H1 (cell line): Measurements from ENCODE around the gene PRKN. TPM values are rescaled to one million over a fixed set of nuclear protein-coding genes. Genes with fewer than 3 reads are reported as not detected.

Experiments
- CTCF ChIA-PET: fragments of 300-600 bp; sonication (Branson Sonifier 250); formaldehyde crosslinking; loops from one replicate; lab custom pipeline; 2021; ENCODE audit not compliant: partially characterized antibody; lab: Charles Lee
- POLR2A ChIA-PET: fragments of 300-600 bp; sonication (Branson Sonifier 250); formaldehyde crosslinking; loops from one replicate; lab custom pipeline; 2021; ENCODE audit warnings: inconsistent platforms; ENCODE audit not compliant: partially characterized antibody; lab: Charles Lee
- DNase-seq, 2 experiments: peaks; one replicate each; pipeline versions ENCODE4 v3.0.0 to v3.0.0-alpha.2; 2010 to 2022; ENCODE audit warnings: low spot score in 2 of 2, low read depth in 1 of 2, mixed read lengths in 1 of 2
- FAIRE-seq: peaks from 2 replicates; lab custom pipeline; 2011; peaks lifted over from hg19 to GRCh38; lab: Jason Lieb, UNC
- H2AFZ ChIP-seq: 2 replicates; pipeline ENCODE4 v1.8.1; 2012; ENCODE audit warnings: low read length, inconsistent platforms
- H2AK5ac ChIP-seq: 2 replicates; pipeline ENCODE4 v1.6.1; 2013; ENCODE audit warnings: low read depth, low read length
- H2BK120ac ChIP-seq: replicated peaks from 2 replicates; pipeline ENCODE3; 2013; ENCODE audit warnings: low read depth, low read length, inconsistent platforms
- H2BK12ac ChIP-seq: 2 replicates; pipeline ENCODE4 v1.6.1; 2013; ENCODE audit warnings: low read depth, low read length
- H2BK15ac ChIP-seq: 2 replicates; pipeline ENCODE4 v1.6.1; 2013; ENCODE audit warnings: low read length
- H2BK20ac ChIP-seq: 2 replicates; pipeline ENCODE4 v1.6.1; 2013; ENCODE audit warnings: low read length
- H2BK5ac ChIP-seq: 2 replicates; pipeline ENCODE4 v1.6.1; 2013; ENCODE audit warnings: low read depth, low read length
- H3K14ac ChIP-seq: 2 replicates; pipeline ENCODE4 v1.6.1; 2013; ENCODE audit warnings: inconsistent platforms; ENCODE audit not compliant: insufficient read length
- H3K18ac ChIP-seq: 2 replicates; pipeline ENCODE4 v1.6.1; 2013; ENCODE audit warnings: low read length; ENCODE audit errors: extremely low read depth
- H3K23ac ChIP-seq: 2 replicates; pipeline ENCODE4 v1.6.1; 2013; ENCODE audit warnings: inconsistent platforms; ENCODE audit not compliant: insufficient read length
- H3K23me2 ChIP-seq: 2 replicates; pipeline ENCODE4 v1.6.1; 2013; ENCODE audit warnings: low read depth, low read length
- H3K27ac ChIP-seq: 2 replicates; pipeline ENCODE4 v1.6.1; 2011; ENCODE audit warnings: low read depth, low read length, inconsistent platforms
- H3K27me3 ChIP-seq, 4 experiments: replicated peaks in 1 of 4; 1 replicate in 1 of 4; 2 replicates in 3 of 4; pipeline versions ENCODE4 v1.6.1 to v1.8.1; 2011 to 2013; ENCODE audit warnings: low read length in 3 of 4, mild to moderate bottlenecking in 3 of 4, inconsistent platforms in 2 of 4, mixed read lengths in 2 of 4, moderate library complexity in 1 of 4; ENCODE audit not compliant: control insufficient read depth in 3 of 4, insufficient read depth in 3 of 4; ENCODE audit errors: extremely low read depth in 1 of 4
- H3K36me3 ChIP-seq, 4 experiments: 2 replicates each; pipeline versions ENCODE4 v1.6.1 to v1.8.1; 2011 to 2013; ENCODE audit warnings: mild to moderate bottlenecking in 4 of 4, low read length in 3 of 4, moderate library complexity in 2 of 4, control low read depth in 1 of 4, inconsistent platforms in 1 of 4; ENCODE audit not compliant: insufficient read depth in 4 of 4, control insufficient read depth in 2 of 4
- H3K4ac ChIP-seq: replicated peaks from 2 replicates; pipeline ENCODE3; 2013; ENCODE audit warnings: low read length, low read depth, mixed read lengths, inconsistent platforms; ENCODE audit not compliant: insufficient read length
- H3K4me1 ChIP-seq, 4 experiments: replicated peaks in 1 of 4; 1 replicate in 1 of 4; 2 replicates in 3 of 4; pipeline versions ENCODE4 v1.6.1 to v1.8.1; 2011 to 2013; ENCODE audit warnings: low read length in 3 of 4, inconsistent platforms in 2 of 4, mixed read lengths in 1 of 4; ENCODE audit not compliant: insufficient read depth in 4 of 4, control insufficient read depth in 3 of 4
- H3K4me2 ChIP-seq, 2 experiments: 2 replicates each; pipeline versions ENCODE4 v1.6.1 to v1.8.1; 2011 to 2013; ENCODE audit warnings: low read depth in 2 of 2, low read length in 2 of 2, control low read depth in 1 of 2, inconsistent platforms in 1 of 2, mild to moderate bottlenecking in 1 of 2; ENCODE audit not compliant: insufficient read depth in 1 of 2
- H3K4me3 ChIP-seq, 4 experiments: fragments of 200-600, 300-600 bp in 1 of 4; sonication (generic), shearing (Covaris generic), sonication (Bioruptor Twin) in 1 of 4; 2 replicates each; pipeline versions ENCODE4 v1.5.1 to v1.8.1; 2011 to 2016; ENCODE audit warnings: low read length in 4 of 4, low read depth in 3 of 4, control low read depth in 2 of 4, inconsistent platforms in 2 of 4, mild to moderate bottlenecking in 2 of 4, mixed read lengths in 1 of 4, moderate library complexity in 1 of 4; ENCODE audit not compliant: insufficient read depth in 2 of 4; ENCODE audit errors: extremely low read depth in 1 of 4
- H3K56ac ChIP-seq: replicated peaks from 2 replicates; pipeline ENCODE3; 2013; ENCODE audit warnings: low read depth, mild to moderate bottlenecking, mixed read lengths, low read length, inconsistent platforms; ENCODE audit not compliant: insufficient read length
- H3K79me1 ChIP-seq: 2 replicates; pipeline ENCODE4 v1.6.1; 2013; ENCODE audit warnings: low read depth, low read length, control low read depth
- H3K79me2 ChIP-seq, 2 experiments: 2 replicates each; pipeline versions ENCODE4 v1.6.1 to v1.8.1; 2012 to 2013; ENCODE audit warnings: low read length in 2 of 2, mild to moderate bottlenecking in 2 of 2, inconsistent platforms in 1 of 2; ENCODE audit not compliant: insufficient read depth in 2 of 2, control insufficient read depth in 1 of 2
- H3K9ac ChIP-seq, 4 experiments: replicated peaks in 1 of 4; 1 replicate in 1 of 4; 2 replicates in 3 of 4; pipeline versions ENCODE4 v1.6.1 to v1.8.1; 2011 to 2013; ENCODE audit warnings: low read depth in 3 of 4, low read length in 3 of 4, control low read depth in 2 of 4, mild to moderate bottlenecking in 2 of 4, moderate library complexity in 2 of 4, inconsistent platforms in 1 of 4; ENCODE audit errors: extremely low read depth in 1 of 4
- H3K9me3 ChIP-seq, 2 experiments: 2 replicates each; pipeline versions ENCODE4 v1.6.1 to v1.8.1; 2012 to 2013; ENCODE audit warnings: mild to moderate bottlenecking in 2 of 2, moderate library complexity in 2 of 2, control low read depth in 1 of 2, inconsistent platforms in 1 of 2, low read depth in 1 of 2, low read length in 1 of 2, mixed read lengths in 1 of 2; ENCODE audit not compliant: insufficient read depth in 2 of 2
- H4K20me1 ChIP-seq, 2 experiments: replicated peaks in 1 of 2; 2 replicates each; pipeline versions ENCODE3 to v1.8.1; 2011 to 2013; ENCODE audit warnings: inconsistent platforms in 2 of 2, low read length in 2 of 2, mild to moderate bottlenecking in 1 of 2; ENCODE audit not compliant: insufficient read depth in 2 of 2, control insufficient read depth in 1 of 2
- H4K5ac ChIP-seq: 2 replicates; pipeline ENCODE4 v1.6.1; 2013; ENCODE audit warnings: low read length, low read depth, mixed read lengths, inconsistent platforms; ENCODE audit not compliant: insufficient read length
- H4K8ac ChIP-seq: 2 replicates; pipeline ENCODE4 v1.8.0; 2013; ENCODE audit warnings: mild to moderate bottlenecking, moderate library complexity, low read length, inconsistent platforms; ENCODE audit not compliant: insufficient read depth; ENCODE audit errors: extremely low read depth
- H4K91ac ChIP-seq: replicated peaks from 2 replicates; pipeline ENCODE3; 2013; ENCODE audit warnings: low read length, mixed read lengths, inconsistent platforms; ENCODE audit not compliant: insufficient read length
- CEBPB ChIP-seq: IDR thresholded peaks from 2 replicates; pipeline ENCODE4 v1.6.1; 2012; ENCODE audit warnings: low read depth, low read length
- GABPA ChIP-seq: IDR thresholded peaks from 2 replicates; pipeline ENCODE4 v1.6.1; 2011; ENCODE audit warnings: mild to moderate bottlenecking, low read length, moderate library complexity, borderline replicate concordance; ENCODE audit not compliant: insufficient read depth
- JUND ChIP-seq: IDR thresholded peaks from 2 replicates; pipeline ENCODE4 v1.6.1; 2011; ENCODE audit warnings: mild to moderate bottlenecking, improper control_type of control experiment, low read length
- PHF8 ChIP-seq: fragments of 200-600 bp; sonication (generic); conservative IDR thresholded peaks from 2 replicates; pipeline ENCODE4 v1.7.1; 2012; ENCODE audit warnings: low read depth, mild to moderate bottlenecking, inconsistent platforms, low read length, moderate library complexity
- RAD21 ChIP-seq, 2 experiments: IDR thresholded peaks in 1 of 2; conservative IDR thresholded peaks in 1 of 2; 2 replicates each; pipeline ENCODE4 v1.6.1; 2011; ENCODE audit warnings: low read depth in 2 of 2, low read length in 2 of 2, improper control_type of control experiment in 1 of 2, inconsistent platforms in 1 of 2, mild to moderate bottlenecking in 1 of 2, moderate library complexity in 1 of 2
- RBBP5 ChIP-seq: IDR thresholded peaks from 2 replicates; pipeline ENCODE4 v1.7.1; 2012; ENCODE audit warnings: low read depth, mild to moderate bottlenecking, inconsistent platforms, low read length, moderate library complexity, borderline replicate concordance
- SIX5 ChIP-seq: IDR thresholded peaks from 2 replicates; pipeline ENCODE4 v1.6.1; 2011; ENCODE audit warnings: mild to moderate bottlenecking, low read depth, low read length
- SP2 ChIP-seq: IDR thresholded peaks from 2 replicates; pipeline ENCODE4 v1.6.1; 2012; ENCODE audit warnings: mild to moderate bottlenecking, low read length, inconsistent platforms
- SP4 ChIP-seq: IDR thresholded peaks from 2 replicates; pipeline ENCODE4 v1.6.1; 2012; ENCODE audit warnings: low read length, inconsistent platforms
- SUZ12 ChIP-seq: fragments of 200-600 bp; sonication (generic); IDR thresholded peaks from 2 replicates; pipeline ENCODE4 v1.6.1; 2012; ENCODE audit warnings: mild to moderate bottlenecking, inconsistent platforms, low read length, moderate library complexity, mixed read lengths
- TBP ChIP-seq: IDR thresholded peaks from 2 replicates; pipeline ENCODE4 v1.6.1; 2011; ENCODE audit warnings: low read depth, low read length, improper control_type of control experiment
- WGBS, 2 experiments: shearing (Covaris generic) in 1 of 2; methylation state at CpG; one replicate each; pipeline versions ENCODE4 v1.1.6 to v1.1.7; 2013 to 2015; ENCODE audit warnings: low lambda C conversion rate in 2 of 2, mixed read lengths in 2 of 2, inconsistent platforms in 1 of 2, low coverage in 1 of 2, missing lambda C conversion rate in 1 of 2; ENCODE audit not compliant: insufficient replicate concordance in 2 of 2, insufficient coverage in 1 of 2, insufficient read length in 1 of 2; ENCODE audit errors: extremely low coverage in 1 of 2, missing lambda C conversion rate in 1 of 2; 5-methylcytosine and 5-hydroxymethylcytosine counted together
- polyA plus RNA-seq, 7 experiments: library from polyadenylated mRNA; depleted of rRNA in 3 of 7; stranded (reverse) in 5 of 7; unstranded in 2 of 7; fragments of >200 nt in 5 of 7; fragments of 200-250 nt in 2 of 7; gene quantifications; 1 replicate in 5 of 7; 2 replicates in 1 of 7; 4 replicates in 1 of 7; pipeline versions ENCODE4 v1.2.1 to v1.2.3, GENCODE V29; 2011 to 2013; ENCODE audit warnings: missing spikeins in 2 of 7, mixed read lengths in 2 of 7
- total RNA-seq: library from RNA; stranded (reverse); fragmentation: NEBNext Ultra II Directional; extraction: Animal tissue kit (Norgen Biotek cat#: 25700); gene quantifications from 2 replicates; pipeline ENCODE4 v1.2.1, GENCODE V29; 2021
- TF ChIP-seq, protein P1 (sequence below): IDR thresholded peaks from 2 replicates; pipeline ENCODE4 v1.6.1; 2012; ENCODE audit warnings: inconsistent platforms
- TF ChIP-seq, protein P2 (sequence below): IDR thresholded peaks from 2 replicates; pipeline ENCODE4 v1.6.1; 2012; ENCODE audit warnings: inconsistent platforms

Gene PRKN
- total and polyA plus RNA-seq, 2 of the 8 experiments (the other 6 are each of a cell fraction or from before 2014, with no cell fraction given) = 0.13 to 0.29 TPM

DNA sequence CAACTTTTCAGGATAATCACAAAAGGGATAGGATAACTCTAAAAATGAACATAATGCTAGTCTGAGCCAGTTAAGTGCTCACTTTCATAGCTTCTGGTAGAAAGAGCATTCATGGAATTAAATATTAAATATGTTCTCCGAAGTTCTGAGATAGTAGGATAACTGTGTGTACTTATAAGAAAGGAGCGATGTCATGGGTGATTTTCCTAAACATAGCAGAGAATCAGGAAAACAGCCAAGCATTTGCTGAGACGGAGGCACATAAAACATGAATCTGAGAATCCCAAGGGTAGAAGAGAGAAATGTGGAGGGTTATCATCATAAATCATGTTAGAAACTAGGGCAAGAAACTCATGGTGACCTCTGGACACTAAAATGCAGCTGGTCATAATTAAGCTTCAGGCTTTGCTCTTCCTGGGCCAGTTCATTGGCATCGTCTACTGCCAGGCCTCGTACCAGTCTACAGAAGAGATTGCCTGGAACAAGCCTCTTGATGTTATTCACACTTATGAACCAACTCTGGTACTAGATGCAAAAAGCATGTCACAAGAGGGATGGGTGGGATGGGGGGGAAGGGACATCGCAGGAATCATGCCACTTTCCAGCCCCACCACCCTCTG, 436.6 kb downstream of the PRKN start:
- no peak overlapping the region for H2AFZ ChIP-seq
- H4K5ac ChIP-seq = no peak overlapping the region
- H4K8ac ChIP-seq = no peak overlapping the region
- H3K4me2 ChIP-seq = no peak overlapping the region
- H2BK120ac ChIP-seq = no peak overlapping the region
- 95% methylated on average over 5 of the region's 6 CpGs; no CpG with 5 or more reads in 1 of the 2 experiments for WGBS, 2 experiments
- no peak overlapping the region for H3K4me3 ChIP-seq
- no peak overlapping the region for H3K9ac ChIP-seq
- H2AK5ac ChIP-seq = no peak overlapping the region
- CTCF ChIA-PET = interaction anchor here (0.6 kb wide), 1 partner anchor 15 kb away, joined by 3 read pairs; no protein-coding TSS in a partner anchor
- H3K36me3 ChIP-seq = no peaks in the 10 kb centered on the region
- no peaks in the 10 kb centered on the region for H4K20me1 ChIP-seq
- no peak overlapping the region for H3K27ac ChIP-seq
- H3K79me1 ChIP-seq = no peaks in the 10 kb centered on the region; the same call in 1 of the 2 replicates
- no peak overlapping the region for H2BK15ac ChIP-seq
- TF ChIP-seq, protein P1, sequence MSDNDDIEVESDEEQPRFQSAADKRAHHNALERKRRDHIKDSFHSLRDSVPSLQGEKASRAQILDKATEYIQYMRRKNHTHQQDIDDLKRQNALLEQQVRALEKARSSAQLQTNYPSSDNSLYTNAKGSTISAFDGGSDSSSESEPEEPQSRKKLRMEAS = no peak
- no peak for TF ChIP-seq TBP
- TF ChIP-seq GABPA = no peak
- TF ChIP-seq PHF8 = no peak
- TF ChIP-seq SP2 = no peak
- TF ChIP-seq SUZ12 = no peak
- no peak for TF ChIP-seq CEBPB
- no peak for TF ChIP-seq JUND
- no peak for TF ChIP-seq SP4
- no peak for TF ChIP-seq RAD21 (IDR thresholded peaks at IDR 0.05 in 1 of 2, conservative IDR thresholded peaks at IDR 0.05 in 1 of 2; ENCODE audit: low read depth in 2 of 2, low read length in 2 of 2)
- TF ChIP-seq SIX5 = no peak
- no peak for TF ChIP-seq RBBP5
- TF ChIP-seq, protein P2, sequence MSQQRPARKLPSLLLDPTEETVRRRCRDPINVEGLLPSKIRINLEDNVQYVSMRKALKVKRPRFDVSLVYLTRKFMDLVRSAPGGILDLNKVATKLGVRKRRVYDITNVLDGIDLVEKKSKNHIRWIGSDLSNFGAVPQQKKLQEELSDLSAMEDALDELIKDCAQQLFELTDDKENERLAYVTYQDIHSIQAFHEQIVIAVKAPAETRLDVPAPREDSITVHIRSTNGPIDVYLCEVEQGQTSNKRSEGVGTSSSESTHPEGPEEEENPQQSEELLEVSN = no peak
- TF ChIP-seq, all 59 proteins: peak for 0
- H3K23me2 ChIP-seq = no peaks in the 10 kb centered on the region
- H2BK12ac ChIP-seq = no peak overlapping the region
- H3K9me3 ChIP-seq = no peaks in the 10 kb centered on the region
- no peak overlapping the region for H3K23ac ChIP-seq
- no peaks in the 10 kb centered on the region for H3K4me1 ChIP-seq
- H4K91ac ChIP-seq = no peak overlapping the region
- no peak overlapping the region for H2BK20ac ChIP-seq
- H3K27me3 ChIP-seq = no peaks in the 10 kb centered on the region
- no peak for FAIRE-seq
- no peak for DNase-seq
- no peak overlapping the region for H3K14ac ChIP-seq
- no peak overlapping the region for H3K56ac ChIP-seq
- no peak overlapping the region for H2BK5ac ChIP-seq
- no peak overlapping the region for H3K18ac ChIP-seq
- no peaks in the 10 kb centered on the region for H3K79me2 ChIP-seq
- POLR2A ChIA-PET = no interaction called here
- no peak overlapping the region for H3K4ac ChIP-seq
